ENCODE results near the gene DGKB.

- no peak for TF ChIP-seq CTCF (IDR thresholded peaks at IDR 0.05)
- TF ChIP-seq POLR2A (IDR thresholded peaks at IDR 0.05) = no peak
Measured at GRCh38 chr7:14841086-14841485, 61.5 kb downstream of the DGKB start.

Data from adrenal gland (tissue), 5 donors.